C4-2B (cell line): ENCODE measurements around the gene AFAP1.

Experiments used
- H3K27ac ChIP-seq: fragments of 450-650 bp; 2 replicates; pipeline ENCODE4 v1.5.1; 2017
- CTCF ChIP-seq: fragments of 450-650 bp; conservative IDR thresholded peaks from 2 replicates; pipeline ENCODE4 v1.5.1; 2017; ENCODE audit warnings: mild to moderate bottlenecking
- ZFX ChIP-seq: fragments of 450-650 bp; IDR thresholded peaks from 2 replicates; pipeline ENCODE4 v1.6.1; 2017

Gene AFAP1

GRCh38 chr4:7711307-7711963, 228.2 kb downstream of the AFAP1 start:
- H3K27ac ChIP-seq = no peak overlapping the region
- TF ChIP-seq ZFX (no peak), CTCF (no peak)

GRCh38 chr4:7710576-7711306, 228.9 kb downstream of the AFAP1 start:
- H3K27ac ChIP-seq = no peak overlapping the region

GRCh38 chr4:7710126-7710525, 229.5 kb downstream of the AFAP1 start:
- TF ChIP-seq CTCF = no peak
- TF ChIP-seq ZFX = no peak

More at GRCh38 chr4:7710576-7711306, 228.9 kb downstream of the AFAP1 start:
- TF ChIP-seq CTCF (no peak), ZFX (no peak)

GRCh38 chr4:7709431-7709830, 230.2 kb downstream of the AFAP1 start:
- H3K27ac ChIP-seq = no peak overlapping the region
- TF ChIP-seq ZFX = no peak
- no peak for TF ChIP-seq CTCF

More at GRCh38 chr4:7710126-7710525, 229.5 kb downstream of the AFAP1 start:
- no peak overlapping the region for H3K27ac ChIP-seq

- TF ChIP-seq ZFX (no peak), CTCF (no peak)
- H3K27ac ChIP-seq = no peak overlapping the region
Measured at GRCh38 chr4:7708981-7709380, 230.7 kb downstream of the AFAP1 start.
